Stimulated activated CD4-positive, alpha-beta T cell treated with anti-CD3 and anti-CD28 coated beads, Interleukin-12 subunit alpha, Interleukin-12 subunit beta, amount 100 ng/mL, for 24 hours (primary cell): ENCODE data around the gene HDAC5.
A peak's percentile ranks its signal among the peaks of the same experiment; 100 is the strongest.
"Not testable (repeated sequence)": the region's sequence is repeated elsewhere in the genome, so short reads cannot be mapped to it uniquely, and the experiment has no call there.

Source experiments
- DNase-seq, 2 experiments: peaks; one replicate each; pipeline ENCODE4 v3.0.0-alpha.2; 2020; ENCODE audit warnings: low read depth in 2 of 2

Gene HDAC5

GRCh38 chr17:44123356-44124117 lies at the start of gene HDAC5:
Gene HDAC5, minus strand, starts transcription at chr17:44123641. Its CDS starts 6,126 bp downstream, at chr17:44117515.
- peak; percentile 92 to 95 for DNase-seq

GRCh38 chr17:44171931-44172455 lies 48.6 kb upstream of the HDAC5 start:
- DNase-seq = no peak

- no peak for DNase-seq
These were observed 47.2 kb upstream of the HDAC5 start, which contains the start of gene ASB16 for GRCh38 chr17:44170499-44171201. Gene ASB16, plus strand, starts transcription at chr17:44170704. Its CDS starts 86 bp downstream, at chr17:44170790.

GRCh38 chr17:44170135-44170498 lies 46.7 kb upstream of the HDAC5 start:
- DNase-seq = no peak

- DNase-seq = no peak
These were observed 43.9 kb upstream of the HDAC5 start for GRCh38 chr17:44167181-44167861.

- no peak for DNase-seq
These were observed 41.0 kb upstream of the HDAC5 start for GRCh38 chr17:44164476-44164875.

GRCh38 chr17:44159519-44160210 lies 36.2 kb upstream of the HDAC5 start:
- DNase-seq = no peak

GRCh38 chr17:44155488-44155887 lies 32.0 kb upstream of the HDAC5 start:
- DNase-seq = no peak

- DNase-seq = no peak
These were observed 29.4 kb upstream of the HDAC5 start for GRCh38 chr17:44152875-44153274.

GRCh38 chr17:44149750-44150329 lies 26.4 kb upstream of the HDAC5 start:
- no peak for DNase-seq

- DNase-seq = not testable (repeated sequence)
These were observed 25.6 kb upstream of the HDAC5 start for GRCh38 chr17:44149066-44149465.

- DNase-seq = no peak
These were observed 24.4 kb upstream of the HDAC5 start for GRCh38 chr17:44147812-44148211.

- DNase-seq = no peak
These were observed 23.2 kb upstream of the HDAC5 start for GRCh38 chr17:44146375-44147346.

GRCh38 chr17:44144966-44145739 lies 21.7 kb upstream of the HDAC5 start:
- no peak for DNase-seq

GRCh38 chr17:44143921-44144320 lies 20.5 kb upstream of the HDAC5 start:
- DNase-seq = not testable (repeated sequence)

GRCh38 chr17:44137891-44138709 lies 14.7 kb upstream of the HDAC5 start:
- DNase-seq = peak; percentile 51 to 70

GRCh38 chr17:44134752-44135568 lies 11.5 kb upstream of the HDAC5 start:
- DNase-seq = no peak
